Endothelial cell of umbilical vein (primary cell): Measurements from ENCODE around the gene SYN1. TPM values are rescaled to one million over a fixed set of nuclear protein-coding genes. Genes with fewer than 3 reads are reported as not detected.

Experiments used
- BruUV-seq: library from RNA; stranded (reverse); fragments of 400-500 nt; replicated peaks from 2 replicates; lab custom pipeline; 2021; lab: Mats Ljungman, UMichigan
- CTCF ChIA-PET: fragments of 300-600, 350-600 bp; sonication (Branson Sonifier 250); formaldehyde crosslinking; loops from one replicate; lab custom pipeline; 2021; ENCODE audit warnings: antibody characterized with exemption, inconsistent platforms; lab: Charles Lee
- POLR2A ChIA-PET: fragments of 300-600, 350-600 bp; sonication (Branson Sonifier 250); formaldehyde crosslinking; loops from one replicate; lab custom pipeline; 2021; ENCODE audit warnings: antibody characterized with exemption, inconsistent platforms; lab: Charles Lee
- DNase-seq: peaks from one replicate; pipeline ENCODE4 v3.0.0-alpha.2; 2011; ENCODE audit warnings: low read depth, low spot score
- FAIRE-seq: peaks from 2 replicates; lab custom pipeline; 2011; peaks lifted over from hg19 to GRCh38; lab: Jason Lieb, UNC
- H2AFZ ChIP-seq: 2 replicates; pipeline ENCODE4 v1.6.0; 2012; ENCODE audit warnings: low read depth, low read length, control low read depth, inconsistent platforms
- H3K27ac ChIP-seq: 2 replicates; pipeline ENCODE4 v1.5.1; 2011; ENCODE audit warnings: low read depth, mild to moderate bottlenecking, control low read depth, low read length, moderate library complexity; ENCODE audit not compliant: insufficient read depth
- H3K27me3 ChIP-seq, 2 experiments: 2 replicates each; pipeline versions ENCODE4 v1.6.0 to v1.6.1; 2011; ENCODE audit warnings: low read length in 2 of 2, mixed read lengths in 1 of 2; ENCODE audit not compliant: control insufficient read depth in 2 of 2, insufficient read depth in 2 of 2
- H3K36me3 ChIP-seq, 2 experiments: 2 replicates in 1 of 2; 3 replicates in 1 of 2; pipeline ENCODE4 v1.5.1; 2011; ENCODE audit warnings: low read length in 2 of 2, mild to moderate bottlenecking in 1 of 2, moderate library complexity in 1 of 2; ENCODE audit not compliant: control insufficient read depth in 2 of 2, insufficient read depth in 2 of 2; ENCODE audit errors: extremely low read depth in 1 of 2
- H3K4me1 ChIP-seq: 3 replicates; pipeline ENCODE4 v1.5.1; 2011; ENCODE audit warnings: mild to moderate bottlenecking, low read length; ENCODE audit not compliant: control insufficient read depth, insufficient read depth; ENCODE audit errors: extremely low read depth
- H3K4me2 ChIP-seq: 2 replicates; pipeline ENCODE4 v1.6.1; 2011; ENCODE audit warnings: low read length, control low read depth, mixed read lengths; ENCODE audit not compliant: insufficient read depth
- H3K4me3 ChIP-seq, 3 experiments: fragments of 200-600 bp in 1 of 3; sonication (generic), shearing (Covaris generic) in 1 of 3; replicated peaks in 1 of 3; 2 replicates each; pipeline ENCODE4 v1.5.1; 2011 to 2016; ENCODE audit warnings: control low read depth in 3 of 3, low read length in 3 of 3, mild to moderate bottlenecking in 2 of 3, inconsistent platforms in 1 of 3, low read depth in 1 of 3, moderate library complexity in 1 of 3; ENCODE audit not compliant: insufficient read depth in 1 of 3
- H3K79me2 ChIP-seq: 2 replicates; pipeline ENCODE4 v1.6.0; 2012; ENCODE audit warnings: low read length, inconsistent platforms; ENCODE audit not compliant: control insufficient read depth, insufficient read depth
- H3K9ac ChIP-seq: replicated peaks from 2 replicates; pipeline ENCODE3; 2011; ENCODE audit warnings: low read length, control low read depth; ENCODE audit not compliant: insufficient read depth; ENCODE audit errors: extremely low read depth
- H3K9me1 ChIP-seq: replicated peaks from 3 replicates; pipeline ENCODE4 v1.6.0; 2011; ENCODE audit warnings: mild to moderate bottlenecking, low read length; ENCODE audit not compliant: control insufficient read depth, insufficient read depth; ENCODE audit errors: extremely low read depth
- H3K9me3 ChIP-seq: replicated peaks from 2 replicates; pipeline ENCODE4 v1.5.1; 2012; ENCODE audit warnings: low read length, inconsistent platforms; ENCODE audit not compliant: control insufficient read depth, insufficient read depth
- H4K20me1 ChIP-seq: replicated peaks from 2 replicates; pipeline ENCODE3; 2011; ENCODE audit warnings: mild to moderate bottlenecking, low read length; ENCODE audit not compliant: control insufficient read depth, insufficient read depth; ENCODE audit errors: extremely low read depth
- CTCF ChIP-seq, 2 donors: IDR thresholded peaks; 1 replicate in 1 of 2; 2 replicates in 1 of 2; pipeline ENCODE4 v1.5.1; 2011; ENCODE audit warnings: low read length in 2 of 2, mild to moderate bottlenecking in 2 of 2, moderate library complexity in 2 of 2, control low read depth in 1 of 2, inconsistent platforms in 1 of 2, low read depth in 1 of 2; ENCODE audit not compliant: insufficient read depth in 1 of 2; ENCODE audit errors: extremely low read depth in 1 of 2
- EZH2 ChIP-seq: IDR thresholded peaks from 2 replicates; pipeline ENCODE4 v1.6.1; 2012; ENCODE audit warnings: borderline replicate concordance, low read depth, mild to moderate bottlenecking, moderate library complexity, low read length, inconsistent platforms; ENCODE audit not compliant: severe bottlenecking
- FOS ChIP-seq: IDR thresholded peaks from 2 replicates; pipeline ENCODE4 v1.6.1; 2011; ENCODE audit warnings: mild to moderate bottlenecking, low read length, moderate library complexity, borderline replicate concordance; ENCODE audit not compliant: insufficient read depth
- GATA2 ChIP-seq: IDR thresholded peaks from 2 replicates; pipeline ENCODE4 v1.7.0; 2011; ENCODE audit warnings: low read depth, mild to moderate bottlenecking, moderate library complexity, mixed read lengths, low read length; ENCODE audit not compliant: insufficient read length, insufficient read depth
- JUN ChIP-seq: IDR thresholded peaks from 2 replicates; pipeline ENCODE4 v1.6.1; 2011; ENCODE audit warnings: borderline replicate concordance, low read depth; ENCODE audit not compliant: insufficient read length, insufficient read depth
- MYC ChIP-seq: IDR thresholded peaks from one replicate; pipeline ENCODE4 v1.6.1; 2011; ENCODE audit warnings: mild to moderate bottlenecking, low read depth, low read length
- POLR2A ChIP-seq: IDR thresholded peaks from 2 replicates; pipeline ENCODE4 v1.6.1; 2012; ENCODE audit warnings: low read depth, mild to moderate bottlenecking, control low read depth, low read length
- POLR2AphosphoS5 ChIP-seq: IDR thresholded peaks from 2 replicates; pipeline ENCODE4 v1.6.1; 2012; ENCODE audit warnings: low read depth, mild to moderate bottlenecking, control low read depth, low read length, moderate library complexity; ENCODE audit not compliant: insufficient read depth
- dilution Hi-C: fragments of 300-500 bp; cut with MboI; formaldehyde crosslinking; loops from one replicate; pipeline ENCODE4 v1.15.0; 2019; ENCODE audit warnings: low sequenced_read_pairs; ENCODE audit not compliant: extremely low pct_ligation_motif_present
- intact Hi-C: fragments of 100-400 bp; cut with micrococcal nuclease; formaldehyde crosslinking; loops from one replicate; pipeline ENCODE4 v1.10.0; 2022
- polyA plus RNA-seq, 4 experiments: library from polyadenylated mRNA; depleted of rRNA in 3 of 4; stranded (reverse) in 3 of 4; unstranded in 1 of 4; fragments of >200 nt; gene quantifications; 2 replicates each; pipeline versions ENCODE4 v1.2.1 to v1.2.3, GENCODE V29; 2011 to 2012; ENCODE audit warnings: missing spikeins in 1 of 4
- total RNA-seq: library from RNA; stranded (reverse); gene quantifications from 2 replicates; pipeline ENCODE4 v1.2.3, GENCODE V29; 2021
- TF ChIP-seq, protein P1 (sequence below): IDR thresholded peaks from 2 replicates; pipeline ENCODE4 v1.6.1; 2011; ENCODE audit not compliant: insufficient read depth, insufficient read length

The SYN1 gene
- total and polyA plus RNA-seq, 2 donors (not counting 3 experiments of a cell fraction or from before 2014, with no cell fraction given), result not detected

DNA sequence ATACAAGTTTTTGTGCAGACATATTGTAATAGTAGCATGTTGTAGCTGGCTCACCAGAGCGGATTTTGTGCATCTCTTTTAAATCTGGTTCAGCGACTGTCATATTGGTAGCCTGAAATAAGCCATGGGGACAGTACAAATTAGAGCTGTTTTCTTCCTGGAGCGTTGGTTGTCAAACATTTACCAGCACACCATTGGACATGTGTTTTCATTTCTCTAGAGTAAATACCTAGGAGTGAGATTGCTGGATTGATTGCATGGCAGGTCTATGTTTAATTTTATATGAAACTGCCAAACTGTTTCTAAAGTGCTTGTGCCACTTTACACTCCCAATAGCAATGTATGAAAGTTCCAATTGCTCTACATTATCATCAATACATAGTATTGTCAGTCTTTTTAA is 61.2 kb downstream of the SYN1 start:
- Histone ChIP-seq H3K27ac (no peak overlapping the region), H3K36me3 (no peaks in the 10 kb centered on the region), H3K4me2 (no peak overlapping the region), H3K79me2 (peaks cover 14% of the 10 kb centered on the region), H2AFZ (no peak overlapping the region), H3K9me3 (no peaks in the 10 kb centered on the region), H3K27me3 (no peaks in the 10 kb centered on the region), H3K9me1 (no peaks in the 10 kb centered on the region), H3K4me1 (peaks cover 10% of the 10 kb centered on the region), H4K20me1 (no peaks in the 10 kb centered on the region), H3K9ac (no peak overlapping the region), H3K4me3 (no peak overlapping the region)
- peak; percentile 31 for FAIRE-seq
- no peak for TF ChIP-seq CTCF (IDR thresholded peaks at IDR 0.05; ENCODE audit: extremely low read depth in 1 of 2, insufficient read depth in 1 of 2, low read depth in 1 of 2, low read length in 2 of 2)
- TF ChIP-seq MYC, result no peak
- no peak for TF ChIP-seq POLR2A
- no peak for TF ChIP-seq POLR2AphosphoS5
- no peak for TF ChIP-seq JUN
- no peak for TF ChIP-seq FOS
- TF ChIP-seq GATA2, result no peak
- TF ChIP-seq, protein P1, sequence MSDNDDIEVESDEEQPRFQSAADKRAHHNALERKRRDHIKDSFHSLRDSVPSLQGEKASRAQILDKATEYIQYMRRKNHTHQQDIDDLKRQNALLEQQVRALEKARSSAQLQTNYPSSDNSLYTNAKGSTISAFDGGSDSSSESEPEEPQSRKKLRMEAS, result no peak
- no peak for TF ChIP-seq EZH2
- no TSS peak for BruUV-seq
- dilution Hi-C loops (no loop called here), intact Hi-C loops (no loop called here)
- CTCF ChIA-PET, result no interaction called here
- POLR2A ChIA-PET, result no interaction called here
- no peak for DNase-seq
